Measurements from ENCODE around the gene PCNX2.

GRCh38 chr1:232939748-232940147 lies 355.8 kb downstream of the PCNX2 start:
- TF ChIP-seq CTCF (IDR thresholded peaks at IDR 0.05; ENCODE audit: low read length) (no peak), EZH2 (optimal IDR thresholded peaks at IDR 0.05; ENCODE audit: low read depth, low read length) (no peak), EZH2phosphoT487 (IDR thresholded peaks at IDR 0.05; ENCODE audit: low read length) (no peak)
